ENCODE measurements around the gene FARS2.
"Not testable (repeated sequence)": the region's sequence is repeated elsewhere in the genome, so short reads cannot be mapped to it uniquely, and the experiment has no call there.

Gene FARS2

DNA sequence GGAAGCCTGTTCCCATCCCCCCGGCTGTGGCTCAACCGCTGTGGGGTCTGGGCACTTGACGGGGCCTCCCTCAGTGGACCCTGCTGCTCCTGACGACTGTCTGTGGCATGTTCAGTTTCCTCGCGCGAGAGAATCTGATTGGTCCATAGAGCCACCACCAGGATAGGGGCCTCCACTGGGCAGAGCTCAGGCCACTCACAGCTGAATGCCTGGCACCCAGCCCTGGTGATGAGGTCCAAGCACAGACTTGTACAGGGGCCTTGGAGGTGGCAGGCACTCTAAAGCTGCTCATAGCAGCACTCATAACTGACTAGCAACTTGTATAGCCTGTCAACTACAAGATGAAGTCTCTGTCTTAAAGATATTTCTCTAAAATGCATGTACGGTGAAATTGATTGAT lies 377.4 kb downstream of the FARS2 start:
- H3K4me3 Mint-ChIP-seq = no peak overlapping the region
- H3K27me3 Mint-ChIP-seq = no peaks in the 10 kb centered on the region
- H3K9me3 Mint-ChIP-seq = peaks cover 9% of the 10 kb centered on the region
- H3K36me3 Mint-ChIP-seq (ENCODE audit: low read depth) = peaks cover 30% of the 10 kb centered on the region
- H3K27ac Mint-ChIP-seq = no peak overlapping the region
- H3K4me1 Mint-ChIP-seq (ENCODE audit: low read depth) = no peaks in the 10 kb centered on the region

DNA sequence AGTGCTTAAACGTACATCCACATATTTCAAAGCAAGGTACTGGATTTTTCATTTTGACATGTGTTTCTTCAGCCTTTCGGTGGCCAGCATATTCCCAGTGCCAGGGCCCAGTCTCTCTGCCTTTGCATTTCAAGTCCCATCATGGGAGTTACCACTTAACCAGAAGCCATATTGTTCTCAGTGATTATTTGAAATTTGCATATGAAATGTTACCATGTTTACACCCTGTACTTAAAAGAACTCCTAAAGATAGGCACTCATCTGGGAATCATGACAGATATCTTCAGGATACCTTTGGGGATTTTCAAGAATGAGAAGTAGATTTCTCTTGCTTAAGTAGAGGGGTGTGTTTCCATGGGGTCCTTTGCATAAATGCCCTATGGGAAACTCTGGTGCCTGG lies 377.9 kb downstream of the FARS2 start:
- H3K27me3 Mint-ChIP-seq = no peaks in the 10 kb centered on the region

DNA sequence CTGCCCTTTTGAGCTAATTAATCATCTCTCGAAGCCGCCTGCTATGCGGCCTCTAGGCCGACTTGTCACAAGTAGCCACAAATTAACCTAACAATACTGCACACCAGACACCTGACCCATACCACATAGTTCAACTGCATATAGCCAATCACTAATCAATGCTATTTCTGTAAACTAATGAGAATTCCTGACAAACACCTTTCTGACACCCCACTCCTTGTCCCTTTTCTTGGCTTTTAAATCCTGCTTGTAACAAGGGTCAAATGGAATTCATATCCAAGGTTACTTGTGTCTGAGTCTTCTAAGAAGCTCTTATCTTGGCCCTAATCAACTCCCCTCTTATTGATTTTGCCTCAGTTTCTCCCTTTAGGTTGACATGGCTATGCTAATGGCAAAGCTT lies 379.3 kb downstream of the FARS2 start:
- Mint-ChIP-seq H3K27me3 (no peaks in the 10 kb centered on the region), H3K4me3 (no peak overlapping the region), H3K9me3 (peaks cover 9% of the 10 kb centered on the region), H3K27ac (no peak overlapping the region), H3K36me3 (ENCODE audit: low read depth) (peaks cover 30% of the 10 kb centered on the region), H3K4me1 (ENCODE audit: low read depth) (no peaks in the 10 kb centered on the region)

More for the DNA sequence above, 377.9 kb downstream of the FARS2 start:
- H3K9me3 Mint-ChIP-seq = peaks cover 9% of the 10 kb centered on the region
- no peak overlapping the region for H3K27ac Mint-ChIP-seq
- no peak overlapping the region for H3K4me3 Mint-ChIP-seq
- H3K36me3 Mint-ChIP-seq (ENCODE audit: low read depth) = peaks cover 30% of the 10 kb centered on the region
- H3K4me1 Mint-ChIP-seq (ENCODE audit: low read depth) = no peaks in the 10 kb centered on the region

- Mint-ChIP-seq H3K9me3 (peaks cover 9% of the 10 kb centered on the region), H3K36me3 (ENCODE audit: low read depth) (peaks cover 24% of the 10 kb centered on the region)
Observed at GRCh38 chr6:5644523-5645185, 383.3 kb downstream of the FARS2 start.

DNA sequence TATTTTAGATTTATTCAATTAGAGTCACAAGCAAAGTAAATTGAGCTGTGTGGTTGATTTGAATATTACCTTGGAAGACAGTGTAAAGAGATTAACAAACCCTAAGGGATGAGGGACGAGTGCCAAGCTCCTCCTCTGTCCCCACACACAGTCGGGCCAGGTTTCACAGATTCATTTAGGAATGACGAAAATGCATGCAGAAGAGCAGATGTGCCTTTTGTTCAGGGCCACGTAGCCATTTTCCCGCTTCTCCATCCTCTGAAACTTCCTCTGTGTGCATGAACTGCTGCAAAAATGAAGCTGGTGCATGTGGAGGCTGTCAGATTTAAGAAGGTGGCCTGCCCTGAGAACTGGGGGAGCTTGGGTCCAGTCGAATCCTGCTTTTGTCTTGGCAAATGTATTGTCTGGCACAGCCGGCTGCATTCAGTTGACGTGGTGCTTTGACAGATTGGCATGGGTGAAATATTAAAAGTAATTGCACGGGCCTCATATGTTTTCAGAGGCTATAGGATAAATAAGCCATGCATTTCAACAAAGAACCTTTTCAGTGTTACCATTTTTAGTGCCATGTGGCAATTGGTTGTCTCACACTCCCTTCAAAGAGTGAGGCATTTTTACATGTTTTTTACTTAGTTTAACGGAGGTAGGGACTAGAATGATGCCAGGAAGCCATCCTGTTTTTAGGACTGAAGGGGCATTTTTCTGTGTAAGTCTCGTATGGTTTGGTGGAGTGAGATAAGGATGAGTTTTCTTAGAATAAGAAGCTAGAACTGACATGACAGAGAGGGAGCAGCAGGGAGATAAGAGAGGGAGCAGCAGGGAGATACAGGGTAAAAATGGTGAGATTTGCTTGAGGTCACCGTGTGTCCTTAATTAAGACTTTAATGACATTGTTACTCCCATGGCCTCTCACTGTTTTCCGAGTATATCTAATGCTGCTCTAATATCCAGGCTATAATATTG lies 384.3 kb downstream of the FARS2 start:
- Mint-ChIP-seq H3K27me3 (no peaks in the 10 kb centered on the region), H3K4me3 (no peak overlapping the region), H3K36me3 (ENCODE audit: low read depth) (peaks cover 16% of the 10 kb centered on the region), H3K27ac (no peak overlapping the region), H3K4me1 (ENCODE audit: low read depth) (no peaks in the 10 kb centered on the region), H3K9me3 (peaks cover 4% of the 10 kb centered on the region)

More at GRCh38 chr6:5644523-5645185, 383.3 kb downstream of the FARS2 start:
- Mint-ChIP-seq H3K27ac (no peak overlapping the region), H3K4me1 (ENCODE audit: low read depth) (no peaks in the 10 kb centered on the region), H3K4me3 (no peak overlapping the region), H3K27me3 (no peaks in the 10 kb centered on the region)

- Mint-ChIP-seq H3K27me3 (no peaks in the 10 kb centered on the region), H3K9me3 (no peaks in the 10 kb centered on the region), H3K4me1 (ENCODE audit: low read depth) (no peaks in the 10 kb centered on the region), H3K36me3 (ENCODE audit: low read depth) (peaks cover 23% of the 10 kb centered on the region), H3K4me3 (no peak overlapping the region), H3K27ac (no peak overlapping the region)
Observed at GRCh38 chr6:5652406-5653137, 391.3 kb downstream of the FARS2 start.

- Mint-ChIP-seq H3K27me3 (no peaks in the 10 kb centered on the region), H3K9me3 (no peaks in the 10 kb centered on the region), H3K4me1 (ENCODE audit: low read depth) (no peaks in the 10 kb centered on the region), H3K36me3 (ENCODE audit: low read depth) (peaks cover 26% of the 10 kb centered on the region), H3K4me3 (no peak overlapping the region), H3K27ac (no peak overlapping the region)
Observed at GRCh38 chr6:5653801-5654200, 392.5 kb downstream of the FARS2 start.

DNA sequence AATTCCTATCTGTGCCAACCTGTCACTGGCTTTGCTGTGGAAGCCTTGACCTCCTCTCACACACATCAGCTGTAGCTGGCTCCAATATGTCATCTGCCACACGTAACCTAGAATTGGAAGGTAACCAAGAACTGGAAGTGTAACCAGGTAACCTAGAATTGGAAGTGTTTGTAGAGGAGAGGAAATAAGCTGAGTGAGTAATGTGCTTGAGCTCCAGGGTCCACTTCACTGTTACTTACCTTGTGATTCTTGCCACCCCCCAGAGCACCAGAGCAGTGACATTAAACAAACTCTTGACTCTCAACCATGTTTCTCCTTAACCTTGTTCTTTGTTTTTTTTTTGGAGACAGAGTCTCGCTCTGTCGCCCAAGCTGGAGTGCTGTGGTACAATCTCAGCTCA lies 394.9 kb downstream of the FARS2 start:
- Mint-ChIP-seq H3K27ac (no peak overlapping the region), H3K36me3 (ENCODE audit: low read depth) (peaks cover 28% of the 10 kb centered on the region), H3K9me3 (peaks cover 2% of the 10 kb centered on the region), H3K4me3 (no peak overlapping the region), H3K27me3 (no peaks in the 10 kb centered on the region), H3K4me1 (ENCODE audit: low read depth) (no peaks in the 10 kb centered on the region)

DNA sequence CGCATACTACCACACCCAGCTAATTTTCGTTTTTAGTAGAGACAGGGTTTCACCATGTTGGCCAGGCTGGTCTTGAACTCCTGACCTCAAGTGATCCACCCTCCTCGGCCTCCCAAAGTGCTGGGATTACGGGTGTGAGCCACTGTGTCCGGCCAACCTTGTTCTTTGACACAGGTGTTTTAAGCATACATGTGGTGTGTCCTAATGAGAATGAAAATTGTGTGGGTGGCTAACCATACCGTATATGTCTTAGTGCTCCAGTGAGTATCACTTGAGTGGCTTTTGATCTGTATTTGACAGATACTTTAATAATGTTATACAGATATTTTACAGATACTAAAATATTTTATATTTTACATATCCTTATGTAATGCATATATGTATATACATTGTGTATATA lies 395.4 kb downstream of the FARS2 start:
- H3K36me3 Mint-ChIP-seq (ENCODE audit: low read depth) = peaks cover 33% of the 10 kb centered on the region
- H3K4me3 Mint-ChIP-seq; H3K27me3 Mint-ChIP-seq; H3K9me3 Mint-ChIP-seq; H3K27ac Mint-ChIP-seq; H3K4me1 Mint-ChIP-seq (ENCODE audit: low read depth): not testable (repeated sequence)

DNA sequence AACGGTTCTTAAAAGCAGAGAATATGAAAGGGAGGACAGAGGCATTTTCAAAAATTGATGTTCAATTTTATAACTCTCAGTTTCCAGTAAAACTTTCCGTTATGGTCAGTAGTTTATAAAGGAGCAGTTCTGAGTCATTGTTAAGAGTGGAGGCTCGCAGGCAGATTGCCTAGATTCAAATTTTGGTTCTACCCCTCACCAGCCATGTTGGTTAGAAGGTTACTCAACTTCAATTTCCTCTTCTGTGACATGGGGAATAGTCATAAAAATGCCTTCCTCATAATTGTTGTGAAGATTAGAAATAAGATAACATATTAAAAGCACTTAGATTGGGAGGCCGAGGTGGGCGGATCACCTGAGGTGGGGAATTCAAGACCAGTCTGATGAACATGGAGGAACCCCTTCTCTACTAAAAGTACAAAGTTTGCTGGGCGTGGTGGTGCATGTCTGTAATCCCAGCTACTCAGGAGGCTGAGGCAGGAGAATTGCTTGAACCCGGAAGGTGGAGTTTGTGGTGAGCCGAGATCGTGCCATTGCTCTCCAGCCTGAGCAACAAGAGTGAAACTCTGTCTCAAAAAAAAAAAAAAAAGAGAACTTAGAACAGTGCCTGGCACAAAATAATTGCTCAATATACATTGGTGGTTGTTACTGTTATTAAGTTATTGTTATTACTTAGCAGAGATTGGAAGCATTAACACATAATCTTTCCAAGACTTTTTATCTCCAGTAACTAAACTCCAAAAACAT lies 396.5 kb downstream of the FARS2 start:
- H3K27me3 Mint-ChIP-seq = no peaks in the 10 kb centered on the region
- H3K36me3 Mint-ChIP-seq (ENCODE audit: low read depth) = peaks cover 34% of the 10 kb centered on the region
- peaks cover 5% of the 10 kb centered on the region for H3K9me3 Mint-ChIP-seq
- peak overlapping the region; percentile 46 for H3K27ac Mint-ChIP-seq
- no peak overlapping the region for H3K4me3 Mint-ChIP-seq
- H3K4me1 Mint-ChIP-seq (ENCODE audit: low read depth) = peaks cover 4% of the 10 kb centered on the region

GRCh38 chr6:5659467-5659866 lies 398.2 kb downstream of the FARS2 start:
- Mint-ChIP-seq H3K4me1 (ENCODE audit: low read depth) (peaks cover 12% of the 10 kb centered on the region), H3K36me3 (ENCODE audit: low read depth) (peaks cover 28% of the 10 kb centered on the region), H3K4me3 (no peak overlapping the region), H3K27me3 (no peaks in the 10 kb centered on the region), H3K27ac (no peak overlapping the region), H3K9me3 (peaks cover 5% of the 10 kb centered on the region)

GRCh38 chr6:5660772-5661171 lies 399.5 kb downstream of the FARS2 start:
- peaks cover 20% of the 10 kb centered on the region for H3K36me3 Mint-ChIP-seq (ENCODE audit: low read depth)
- peaks cover 5% of the 10 kb centered on the region for H3K9me3 Mint-ChIP-seq
- peaks cover 25% of the 10 kb centered on the region for H3K4me1 Mint-ChIP-seq (ENCODE audit: low read depth)
- no peak overlapping the region for H3K27ac Mint-ChIP-seq
- H3K4me3 Mint-ChIP-seq = no peak overlapping the region
- no peaks in the 10 kb centered on the region for H3K27me3 Mint-ChIP-seq

- Mint-ChIP-seq H3K36me3 (ENCODE audit: low read depth) (peaks cover 9% of the 10 kb centered on the region), H3K4me1 (ENCODE audit: low read depth) (peaks cover 42% of the 10 kb centered on the region), H3K4me3 (no peak overlapping the region), H3K9me3 (peaks cover 8% of the 10 kb centered on the region), H3K27ac (no peak overlapping the region), H3K27me3 (no peaks in the 10 kb centered on the region)
Observed at GRCh38 chr6:5662797-5663196, 401.5 kb downstream of the FARS2 start.

- Mint-ChIP-seq H3K27ac (no peak overlapping the region), H3K4me3 (no peak overlapping the region)
Observed at GRCh38 chr6:5663259-5663658, 401.9 kb downstream of the FARS2 start.

More at GRCh38 chr6:5663259-5663658, 401.9 kb downstream of the FARS2 start:
- peaks cover 8% of the 10 kb centered on the region for H3K36me3 Mint-ChIP-seq (ENCODE audit: low read depth)
- no peaks in the 10 kb centered on the region for H3K27me3 Mint-ChIP-seq
- H3K9me3 Mint-ChIP-seq = peaks cover 8% of the 10 kb centered on the region
- H3K4me1 Mint-ChIP-seq (ENCODE audit: low read depth) = peaks cover 46% of the 10 kb centered on the region

Measured in stimulated activated naive CD8-positive, alpha-beta T cell treated with anti-CD3 and anti-CD28 coated beads, Interleukin-15, Interleukin-2, amounts not matched to agents 100 ng/mL and 50 ng/mL, for 24 hours (primary cell).